Epithelial cell of umbilical artery (primary cell): Measurements from ENCODE around the gene ILKAP. TPM values are rescaled to one million over a fixed set of nuclear protein-coding genes. Genes with fewer than 3 reads are reported as not detected.

Experiments
- total RNA-seq: library from RNA; depleted of rRNA; stranded (reverse); fragments of >200 nt; gene quantifications from 2 replicates; pipeline ENCODE4 v1.2.3, GENCODE V29; 2014

ILKAP gene, protein sequence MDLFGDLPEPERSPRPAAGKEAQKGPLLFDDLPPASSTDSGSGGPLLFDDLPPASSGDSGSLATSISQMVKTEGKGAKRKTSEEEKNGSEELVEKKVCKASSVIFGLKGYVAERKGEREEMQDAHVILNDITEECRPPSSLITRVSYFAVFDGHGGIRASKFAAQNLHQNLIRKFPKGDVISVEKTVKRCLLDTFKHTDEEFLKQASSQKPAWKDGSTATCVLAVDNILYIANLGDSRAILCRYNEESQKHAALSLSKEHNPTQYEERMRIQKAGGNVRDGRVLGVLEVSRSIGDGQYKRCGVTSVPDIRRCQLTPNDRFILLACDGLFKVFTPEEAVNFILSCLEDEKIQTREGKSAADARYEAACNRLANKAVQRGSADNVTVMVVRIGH
- 17.5 and 22.5 TPM in 2 replicates for total RNA-seq

DNA sequence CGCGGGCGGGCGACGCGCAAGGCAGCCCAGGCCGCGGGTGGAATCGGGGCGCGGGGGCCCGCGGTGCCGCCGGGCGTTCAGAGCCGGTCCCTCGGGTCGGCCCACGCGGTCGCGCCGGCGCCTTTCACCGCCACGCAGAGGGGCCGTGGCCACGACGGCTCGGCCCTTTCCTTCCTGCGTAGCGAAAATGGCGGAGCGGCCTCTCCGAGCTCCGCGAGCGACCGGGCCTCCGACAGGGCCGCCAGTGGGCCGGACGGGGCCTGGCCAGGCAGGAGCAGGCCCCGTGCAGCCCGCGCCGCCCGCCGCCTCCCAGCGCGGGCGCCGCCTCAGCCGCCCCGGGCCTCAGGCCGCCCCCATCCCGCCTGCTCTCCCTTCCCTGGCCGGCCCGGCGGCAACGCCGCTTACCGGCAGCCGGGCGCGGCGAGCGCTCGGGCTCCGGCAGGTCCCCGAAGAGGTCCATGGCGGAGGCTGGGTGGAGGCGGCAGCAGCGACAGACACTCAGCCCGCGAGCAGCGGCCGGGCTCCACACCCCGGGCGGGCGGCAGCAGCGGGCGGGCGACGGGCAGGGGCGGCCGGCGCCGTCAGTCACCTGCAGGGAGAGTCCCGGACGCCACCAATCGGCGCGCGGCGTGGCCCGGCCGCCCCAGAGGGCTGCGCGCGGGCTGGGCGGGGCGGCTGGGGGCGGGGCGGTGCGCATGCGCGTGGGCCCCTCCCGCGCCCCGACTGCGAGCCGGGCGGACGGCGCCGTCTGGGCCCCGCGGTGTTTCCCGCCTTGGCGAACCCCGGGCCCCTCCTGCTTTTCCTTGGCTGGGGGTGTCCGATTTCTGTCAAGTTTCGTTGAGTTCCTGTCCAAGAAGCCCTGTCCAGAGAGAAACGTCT lies at the start of gene ILKAP:
Gene ILKAP (minus strand): TSS at position 602 of the 879 bp plus-strand sequence. CDS start 142 bp downstream, at position 460.

DNA sequence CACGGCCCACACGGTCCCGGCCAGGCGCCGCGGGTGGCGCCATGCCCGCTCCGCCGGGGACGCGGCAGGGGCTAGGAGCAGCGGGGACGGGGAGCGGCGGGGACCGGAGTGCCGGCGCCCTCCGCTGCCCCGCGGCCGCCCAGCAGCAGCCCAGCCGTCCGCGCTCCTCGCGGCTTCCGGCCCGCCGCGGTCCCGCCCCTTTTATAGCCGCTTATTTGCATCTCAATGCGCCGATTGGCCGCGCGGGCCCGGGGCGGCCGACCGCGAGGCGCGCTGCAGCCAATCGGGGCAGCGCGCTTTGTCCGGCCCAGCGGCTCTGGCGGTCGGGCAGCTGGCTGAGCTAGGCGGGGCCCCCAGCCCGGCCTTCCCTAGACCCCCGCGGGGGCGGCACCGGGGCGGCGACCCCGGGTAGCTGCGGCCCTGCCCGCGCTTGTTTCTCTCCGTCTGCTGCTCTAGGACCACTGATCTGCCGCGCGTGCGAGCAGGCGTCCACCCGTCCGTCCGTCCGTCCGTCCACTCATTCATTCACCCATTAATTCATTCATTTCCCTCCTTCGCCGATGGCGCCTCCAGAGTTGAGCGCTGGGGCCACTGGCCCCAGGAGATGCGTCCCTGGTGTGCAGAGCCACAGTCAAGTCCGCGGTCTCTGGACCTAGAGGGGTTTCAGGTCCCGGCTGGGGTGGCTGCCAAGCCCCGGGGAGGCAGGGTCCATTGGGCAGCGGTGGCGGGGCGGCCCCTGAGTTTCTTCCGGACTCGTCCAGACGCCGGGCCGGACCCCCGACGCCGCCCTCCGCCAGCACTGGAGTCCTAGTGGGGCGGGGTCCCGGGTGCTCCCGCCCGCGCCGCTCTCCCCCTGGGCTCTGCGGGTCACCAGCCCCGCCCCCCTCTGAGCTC lies 36.6 kb upstream of the ILKAP start, which contains the start of gene HES6:
Gene HES6 (minus strand): TSS at position 176 of the 894 bp plus-strand sequence. CDS start 133 bp downstream, at position 43.

DNA sequence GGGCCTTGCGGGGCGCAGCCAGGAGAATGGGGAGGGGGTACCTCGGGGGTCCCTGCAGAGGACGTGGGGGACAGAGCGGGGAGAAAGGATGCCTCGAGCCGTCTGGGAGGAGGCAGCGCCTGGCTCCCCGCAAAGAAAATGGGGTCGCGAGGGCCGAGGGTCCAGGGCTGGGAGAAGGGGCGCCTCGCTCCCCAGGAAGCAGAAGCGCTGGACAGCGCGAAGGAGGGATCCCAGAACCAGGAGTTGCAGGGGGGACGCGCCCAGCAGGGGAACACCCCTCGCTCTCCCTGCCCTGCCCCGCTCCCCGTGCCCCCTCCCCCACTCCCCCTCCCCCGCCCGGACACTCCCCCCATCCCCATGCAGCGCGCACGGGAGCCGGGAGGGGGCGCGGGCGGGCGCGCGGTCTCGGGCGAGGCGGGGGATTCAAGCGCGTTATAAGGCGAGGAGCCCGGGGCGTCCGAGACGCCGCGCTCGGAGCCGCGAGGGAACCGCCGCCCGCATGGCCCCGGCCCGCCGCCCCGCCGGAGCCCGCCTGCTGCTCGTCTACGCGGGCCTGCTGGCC lies 44.9 kb downstream of the ILKAP start, which contains the start of gene ERFE:
Gene ERFE (plus strand): TSS at position 462 of the 562 bp plus-strand sequence. CDS start 38 bp downstream, at position 500.

DNA sequence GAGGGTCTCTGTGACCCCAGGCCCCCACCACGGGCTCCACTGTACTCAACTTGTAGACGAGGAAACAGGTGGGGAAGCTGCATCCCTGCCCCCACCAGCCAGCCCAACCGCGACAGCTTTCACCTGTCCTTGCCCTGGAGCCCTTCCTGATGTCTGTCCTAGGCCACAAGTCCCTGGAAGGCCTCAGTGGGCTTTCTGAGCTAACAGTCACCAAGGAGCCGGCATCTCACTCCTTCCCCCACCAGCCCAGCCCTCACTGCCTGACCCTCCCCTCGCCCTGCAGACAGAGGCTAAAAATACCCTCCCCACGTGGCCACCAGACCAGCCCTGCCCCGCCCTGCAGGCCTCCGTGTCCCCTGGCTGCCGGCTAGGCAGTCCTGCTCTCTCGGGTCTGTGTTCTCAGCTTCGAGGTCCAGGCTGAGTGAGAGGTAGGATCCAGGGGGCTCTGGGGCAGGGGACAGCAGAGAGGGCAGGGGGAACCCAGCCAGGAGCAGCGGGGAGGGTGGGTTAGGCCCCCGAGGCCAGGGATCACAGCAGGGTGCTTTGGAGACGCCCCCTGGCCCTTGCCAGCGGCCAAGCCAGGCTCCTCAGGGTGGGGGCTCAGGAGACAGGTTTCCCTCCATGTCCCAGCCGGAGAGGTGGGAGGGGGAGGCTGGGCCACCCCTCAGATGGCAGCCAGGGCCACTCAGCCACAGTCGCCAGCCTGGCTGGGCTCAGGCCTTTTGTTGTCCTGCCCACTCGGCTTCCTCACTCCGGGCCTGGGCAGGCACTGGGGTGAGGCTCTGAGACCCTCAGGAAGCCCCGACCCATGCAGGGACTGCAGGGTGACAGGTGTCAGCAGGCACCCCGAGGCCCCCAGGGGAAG lies 64.9 kb downstream of the ILKAP start, which contains the start of gene KLHL30:
Gene KLHL30 (plus strand): TSS at position 338 of the 865 bp plus-strand sequence. CDS start 2,087 bp downstream, outside the sequence.

Other genes starting within 250 kb of the ILKAP start
- gene UBE2F, start 236.7 kb downstream of the ILKAP start, total RNA-seq, result 67.2 and 94.2 TPM in 2 replicates
- 22.1 and 36.3 TPM in 2 replicates for gene SCLY, start 142.7 kb downstream of the ILKAP start, total RNA-seq
- not detected in 2 replicates for gene ESPNL, start 103.4 kb downstream of the ILKAP start, total RNA-seq
- not detected in 2 replicates for gene KLHL30, start 65.0 kb downstream of the ILKAP start, total RNA-seq
- 0.30 and 0.32 TPM in 2 replicates for gene ERFE, start 44.7 kb downstream of the ILKAP start, total RNA-seq
- gene HES6, start 36.3 kb upstream of the ILKAP start, total RNA-seq, result 5.9 and 8.8 TPM in 2 replicates
- 0.61 and 0.65 TPM in 2 replicates for gene PER2, start 84.9 kb upstream of the ILKAP start, total RNA-seq
- 6.8 and 8.8 TPM in 2 replicates for gene TRAF3IP1, start 116.8 kb upstream of the ILKAP start, total RNA-seq
- 9.4 and 9.7 TPM in 2 replicates for gene ASB1, start 223.2 kb upstream of the ILKAP start, total RNA-seq